GM12892 (cell line): ENCODE data around the gene ZMIZ1.

Experiments used
- POLR2A ChIP-seq: IDR thresholded peaks from 2 replicates; pipeline ENCODE4 v1.6.1; 2011; ENCODE audit warnings: low read depth, low read length, control low read depth
- POLR2AphosphoS5 ChIP-seq: IDR thresholded peaks from 2 replicates; pipeline ENCODE4 v1.6.1; 2011; ENCODE audit warnings: low read depth, low read length, control low read depth
- TAF1 ChIP-seq: IDR thresholded peaks from 2 replicates; pipeline ENCODE4 v1.6.1; 2011; ENCODE audit warnings: low read depth, mild to moderate bottlenecking, control low read depth, low read length, borderline replicate concordance

GRCh38 chr10:79178070-79178576, 109.4 kb downstream of the ZMIZ1 start:
- TF ChIP-seq POLR2A, result no peak
- TF ChIP-seq POLR2AphosphoS5, result no peak
- TF ChIP-seq TAF1, result no peak
